NCI-H146 treated with DMSO at 0.1 percent for 48 hours (cell line): ENCODE results near the gene DBT.
"Not testable (repeated sequence)": the region's sequence is repeated elsewhere in the genome, so short reads cannot be mapped to it uniquely, and the experiment has no call there.

Source experiments
- DNase-seq: peaks from one replicate; lab custom pipeline; 2025; ENCODE audit not compliant: unreplicated experiment; lab: John Stamatoyannopoulos, UW

DBT gene

GRCh38 chr1:100250807-100251206 lies 1.2 kb upstream of the DBT start:
- no peak for DNase-seq

- no peak for DNase-seq
Observed at GRCh38 chr1:100250264-100250663, 630 bp upstream of the DBT start.

- DNase-seq = no peak
Observed at GRCh38 chr1:100249155-100249536, 488 bp downstream of the DBT start.

GRCh38 chr1:100246738-100247137 lies 2.9 kb downstream of the DBT start:
- DNase-seq = no peak

DNA sequence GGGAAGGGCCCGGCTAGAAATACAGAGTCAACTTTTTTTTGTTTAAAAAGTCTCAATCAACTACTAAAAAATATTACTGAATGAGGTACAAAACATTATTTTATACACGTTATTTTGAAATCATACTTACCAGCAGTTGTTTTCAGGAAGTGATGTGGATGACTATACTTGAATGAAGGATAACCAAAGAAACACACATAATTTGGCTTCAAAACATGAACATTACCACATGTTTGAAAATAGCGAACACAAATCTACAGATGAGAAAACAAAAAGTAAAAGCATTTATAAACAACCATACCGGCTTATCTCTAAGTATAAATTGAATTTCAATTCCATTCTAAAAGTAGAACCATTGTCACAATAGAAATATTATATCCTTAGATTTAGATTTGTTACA lies 9.0 kb downstream of the DBT start:
- DNase-seq = no peak

DNA sequence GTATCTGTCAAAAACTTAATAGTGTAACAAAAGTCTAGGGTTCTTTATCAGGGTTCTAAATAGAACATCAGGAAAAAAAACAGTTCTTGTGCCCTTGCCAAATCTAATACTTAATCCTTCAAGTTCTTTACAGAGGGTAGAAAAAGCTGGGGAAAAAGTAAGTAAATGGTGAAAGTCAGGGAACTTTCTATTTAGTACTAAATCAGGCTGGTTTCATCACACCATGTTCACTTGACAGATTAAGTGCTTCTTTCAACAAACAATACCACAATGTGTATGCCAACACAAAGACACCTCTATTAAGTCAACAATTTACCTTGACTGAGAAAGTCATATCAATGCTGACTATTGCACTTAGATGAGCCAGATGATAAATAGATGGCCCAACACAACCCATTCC lies 9.7 kb downstream of the DBT start:
- DNase-seq = no peak

DNA sequence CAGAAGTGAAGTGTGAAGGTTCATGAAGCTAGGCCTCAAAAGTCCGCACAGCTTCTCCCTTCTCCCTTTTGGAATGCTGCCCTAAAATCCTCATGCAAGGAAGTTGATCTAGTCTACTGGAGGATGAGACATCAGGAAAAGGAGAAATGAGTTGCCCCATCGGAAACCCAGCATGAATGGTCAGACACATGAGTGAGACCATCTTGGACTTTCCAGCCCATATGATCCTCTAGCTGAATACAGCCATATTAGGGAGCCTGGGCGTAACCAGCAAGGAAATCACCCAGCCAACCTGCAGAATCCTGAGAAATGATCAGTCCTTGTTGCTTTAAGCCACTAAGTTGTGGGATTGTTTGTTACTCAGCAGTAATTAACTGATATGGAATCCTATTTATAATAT lies 12.5 kb downstream of the DBT start:
- no peak for DNase-seq

DNA sequence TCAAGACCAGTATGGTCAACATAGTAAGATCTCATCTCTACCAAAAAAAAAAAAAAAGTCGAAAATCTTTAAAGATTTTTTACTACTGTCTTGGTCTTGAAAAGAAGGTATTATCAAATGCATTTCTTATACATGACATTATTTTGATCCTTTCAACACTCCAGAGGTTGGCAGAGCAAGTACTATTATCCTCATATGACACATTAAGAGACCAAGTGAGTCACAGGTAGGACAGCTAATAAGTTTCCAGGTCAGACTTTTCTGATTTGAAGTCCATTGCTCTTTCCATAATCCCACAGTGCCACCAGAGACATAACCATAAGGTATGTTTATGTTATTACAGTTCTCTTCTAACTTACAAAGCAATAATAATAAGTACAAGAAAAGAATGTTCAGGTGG lies 15.2 kb downstream of the DBT start:
- no peak for DNase-seq

DNA sequence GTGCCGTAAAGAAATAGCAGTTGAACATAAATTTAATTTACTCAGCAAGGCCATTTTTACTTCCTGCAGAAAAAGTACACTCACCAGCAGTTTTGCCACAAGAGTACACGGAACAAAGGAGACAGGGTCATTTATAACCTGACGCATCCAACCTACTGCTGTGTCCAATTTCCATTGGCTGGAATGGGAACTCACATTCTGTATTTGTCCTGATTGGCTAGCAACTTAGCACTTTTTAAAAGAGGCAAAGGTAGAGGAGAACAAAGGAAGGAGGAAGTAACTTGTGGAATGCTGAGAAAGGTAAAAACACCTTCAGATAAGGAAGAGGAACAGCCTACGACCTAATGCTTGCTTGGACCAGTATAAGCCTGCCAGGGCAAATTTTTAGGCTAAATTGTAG lies 16.1 kb downstream of the DBT start:
- not testable (repeated sequence) for DNase-seq

DNA sequence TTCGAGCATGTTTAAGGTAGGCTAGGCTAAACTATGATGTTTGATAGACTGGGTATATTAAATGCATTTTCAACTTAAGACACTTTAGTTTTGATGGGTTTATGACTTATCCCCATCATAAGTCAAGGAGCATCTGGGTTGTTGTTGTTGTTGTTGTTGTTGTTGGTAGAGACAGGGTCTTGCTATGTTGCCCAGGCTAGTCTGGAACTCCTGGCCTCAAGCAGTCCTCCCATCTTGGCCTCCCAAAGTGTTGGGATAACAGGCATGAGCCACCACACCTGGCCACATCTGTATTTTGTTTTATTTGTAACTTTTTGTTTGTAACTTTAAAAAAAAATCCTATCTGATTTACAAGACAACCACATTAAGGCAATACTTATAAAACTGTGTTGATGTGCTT lies 17.5 kb downstream of the DBT start:
- no peak for DNase-seq

- DNase-seq = no peak
Observed at GRCh38 chr1:100231721-100232120, 17.9 kb downstream of the DBT start.

- DNase-seq = no peak
Observed at GRCh38 chr1:100230765-100231164, 18.9 kb downstream of the DBT start.

GRCh38 chr1:100229681-100230443 lies 19.8 kb downstream of the DBT start:
- DNase-seq = no peak

- no peak for DNase-seq
Observed at GRCh38 chr1:100222428-100222827, 27.2 kb downstream of the DBT start.

DNA sequence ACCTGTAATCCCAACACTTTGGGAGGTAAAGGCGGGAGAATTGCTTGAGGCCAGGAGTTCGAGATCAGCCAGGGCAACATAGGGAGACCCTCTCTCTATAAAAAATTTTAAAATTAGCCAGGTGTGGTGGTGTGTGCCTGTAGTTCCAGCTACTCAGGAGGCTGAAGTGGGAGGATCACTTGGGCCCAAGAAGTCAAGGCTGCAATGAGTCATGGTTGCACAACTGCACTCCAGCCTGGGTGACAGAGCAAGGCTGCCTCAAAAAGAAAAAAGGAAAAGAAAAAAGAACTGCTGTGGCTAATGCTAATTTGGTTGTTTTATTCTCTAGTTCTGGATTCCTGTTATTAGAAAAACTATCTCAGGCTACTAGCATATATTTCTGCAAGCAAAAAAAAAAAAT lies 29.8 kb downstream of the DBT start:
- no peak for DNase-seq

- DNase-seq = no peak
Observed at GRCh38 chr1:100219457-100219856, 30.2 kb downstream of the DBT start.

GRCh38 chr1:100217834-100218233 lies 31.8 kb downstream of the DBT start:
- no peak for DNase-seq

- DNase-seq = no peak
Observed at GRCh38 chr1:100215101-100215500, 34.5 kb downstream of the DBT start.

DNA sequence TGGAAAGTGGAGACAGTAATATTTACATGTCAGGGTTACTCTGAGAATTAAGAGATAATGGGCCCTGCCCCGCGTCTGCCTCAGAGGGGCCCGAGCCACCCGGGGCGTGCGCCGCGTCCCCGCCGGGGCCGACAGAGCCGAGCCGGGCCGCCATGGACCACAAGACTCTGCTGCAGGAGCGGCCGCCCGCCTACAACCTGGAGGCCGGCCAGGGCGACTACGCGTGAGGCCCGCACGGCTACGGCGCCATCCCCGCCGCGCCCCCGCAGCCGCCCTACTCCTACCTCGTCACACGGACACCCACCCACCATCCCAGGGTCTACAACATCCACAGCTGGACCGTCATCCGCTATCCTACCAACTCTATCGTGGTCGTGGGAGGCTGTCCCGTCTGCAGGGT lies 36.5 kb downstream of the DBT start:
- no peak for DNase-seq

GRCh38 chr1:100206301-100206700 lies 43.3 kb downstream of the DBT start:
- DNase-seq = no peak

DNA sequence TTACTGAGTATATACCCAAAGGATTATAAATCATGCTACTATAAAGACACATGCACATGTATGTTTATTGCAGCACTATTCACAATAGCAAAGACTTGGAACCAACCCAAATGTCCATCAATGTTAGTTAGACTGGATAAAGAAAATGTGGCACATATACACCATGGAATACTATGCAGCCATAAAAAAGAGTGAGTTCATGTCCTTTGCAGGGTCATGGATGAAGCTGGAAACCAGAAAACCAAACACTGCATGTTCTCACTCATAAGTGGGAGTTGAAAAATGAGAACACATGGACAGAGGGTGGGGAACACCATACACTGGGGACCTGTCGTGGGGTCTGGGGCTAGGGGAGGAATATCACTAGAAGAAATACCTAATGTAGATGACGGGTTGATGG lies 44.0 kb downstream of the DBT start:
- not testable (repeated sequence) for DNase-seq

DNA sequence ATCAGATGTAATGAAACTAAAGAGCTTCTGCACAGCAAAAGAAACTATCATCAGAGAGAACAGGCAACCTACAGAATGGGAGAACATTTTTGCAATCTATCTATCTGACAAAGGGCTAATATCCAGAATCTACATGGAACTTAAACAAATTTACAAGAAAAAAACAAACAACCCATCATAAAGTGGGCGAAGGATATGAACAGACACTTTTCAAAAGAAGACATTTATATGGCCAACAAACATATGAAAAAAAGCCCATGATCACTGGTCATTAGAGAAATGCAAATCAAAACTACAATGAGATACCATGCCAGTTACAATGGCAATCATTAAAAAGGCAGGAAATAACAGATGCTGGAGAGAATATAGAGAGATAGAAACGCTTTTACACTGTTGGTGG lies 44.5 kb downstream of the DBT start:
- not testable (repeated sequence) for DNase-seq

DNA sequence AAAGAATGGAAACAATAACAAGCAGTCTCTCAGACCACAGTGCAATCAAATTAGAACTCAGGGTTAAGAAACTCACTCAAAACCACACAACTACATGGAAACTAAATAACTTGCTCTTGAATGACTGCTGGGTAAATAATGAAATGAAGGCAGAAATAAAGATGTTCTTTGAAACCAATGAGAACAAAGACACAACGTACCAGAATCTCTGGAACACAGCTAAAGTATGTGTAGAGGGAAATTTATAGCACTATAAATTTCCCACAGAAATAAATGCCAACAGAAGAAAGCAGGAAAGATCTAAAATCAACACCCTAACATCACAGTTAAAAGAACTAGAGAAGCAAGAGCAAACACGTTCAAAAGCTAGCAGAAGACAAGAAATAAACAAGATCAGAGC lies 46.9 kb downstream of the DBT start:
- DNase-seq = not testable (repeated sequence)
